NT2/D1 (cell line): ENCODE data around the gene KCNJ10.

Experiments
- SUZ12 ChIP-seq: IDR thresholded peaks from 2 replicates; pipeline ENCODE4 v1.6.1; 2011; ENCODE audit not compliant: insufficient read length, insufficient read depth; ENCODE audit errors: extremely low read depth
- YY1 ChIP-seq: IDR thresholded peaks from 2 replicates; pipeline ENCODE4 v1.6.1; 2011; ENCODE audit not compliant: insufficient read length, insufficient read depth
- ZNF274 ChIP-seq: IDR thresholded peaks from 2 replicates; pipeline ENCODE4 v1.6.1; 2011; ENCODE audit warnings: mild to moderate bottlenecking, low read depth, low read length

DNA sequence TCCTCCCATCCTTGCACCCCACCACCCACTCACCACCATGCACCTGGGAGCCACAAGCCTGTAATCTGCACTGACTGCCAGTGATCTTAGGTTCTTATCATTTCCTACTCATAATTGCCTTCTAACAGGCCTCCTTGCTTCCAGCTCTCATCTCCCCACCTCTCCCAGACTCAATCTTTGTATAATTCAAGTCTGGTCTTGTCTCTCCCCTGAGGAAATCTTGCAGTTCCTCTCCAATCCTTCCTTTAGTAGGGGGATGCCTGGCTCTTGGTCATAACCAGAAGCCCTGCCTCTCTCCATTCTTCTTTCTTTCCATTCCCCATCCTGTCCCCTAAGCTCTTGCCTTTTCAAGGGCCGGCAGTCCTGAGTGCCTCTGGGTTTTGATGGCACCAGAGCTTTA, 66.0 kb downstream of the KCNJ10 start:
- TF ChIP-seq YY1, result no peak
- no peak for TF ChIP-seq ZNF274
- TF ChIP-seq SUZ12, result no peak
